Measurements from ENCODE around the gene ZBTB33. TPM values are rescaled to one million over a fixed set of nuclear protein-coding genes. Genes with fewer than 3 reads are reported as not detected.

The ZBTB33 gene
- total RNA-seq, 1 donor from 2014 or later, result 20.0 TPM

GRCh38 chrX:120304256-120304655 lies 53.6 kb downstream of the ZBTB33 start:
- no peak for DNase-seq (ENCODE audit: low read depth)

GRCh38 chrX:120305531-120306141 lies 55.0 kb downstream of the ZBTB33 start:
- DNase-seq (ENCODE audit: low read depth), result no peak

GRCh38 chrX:120306630-120307029 lies 56.0 kb downstream of the ZBTB33 start:
- no peak for DNase-seq (ENCODE audit: low read depth)

Other genes with a start within 250 kb of the ZBTB33 start
- not detected in 2 replicates for gene RHOXF2B, start 173.1 kb upstream of the ZBTB33 start, total RNA-seq
- gene RHOXF1, start 134.9 kb upstream of the ZBTB33 start, total RNA-seq, result not detected in 2 replicates
- not detected in 2 replicates for gene RHOXF2, start 92.2 kb upstream of the ZBTB33 start, total RNA-seq
- 0.05 TPM in 1 of 2 replicates, not detected in the other for gene TMEM255A, start 60.6 kb downstream of the ZBTB33 start, total RNA-seq
- gene ATP1B4, start 111.3 kb downstream of the ZBTB33 start, total RNA-seq, result 2.5 and 58.0 TPM in 2 replicates
- gene LAMP2, start 218.5 kb downstream of the ZBTB33 start, total RNA-seq, result 125 and 143 TPM in 2 replicates